Endodermal cell (in vitro differentiated cells): Measurements from ENCODE around the gene DDX6. TPM values are rescaled to one million over a fixed set of nuclear protein-coding genes. Genes with fewer than 3 reads are reported as not detected.
"Not testable (repeated sequence)": the region's sequence is repeated elsewhere in the genome, so short reads cannot be mapped to it uniquely, and the experiment has no call there.

ENCODE experiments used
- DNase-seq: peaks from one replicate; pipeline ENCODE4 v3.0.0-alpha.2; 2017
- H3K27ac ChIP-seq: 2 replicates; pipeline ENCODE4 v1.5.1; 2013; ENCODE audit warnings: mild to moderate bottlenecking, low read depth, low read length, moderate library complexity
- H3K27me3 ChIP-seq: 2 replicates; pipeline ENCODE4 v1.6.1; 2013; ENCODE audit warnings: mild to moderate bottlenecking, low read length, moderate library complexity; ENCODE audit not compliant: insufficient read depth, control insufficient read depth, poor library complexity, severe bottlenecking
- H3K36me3 ChIP-seq: 2 replicates; pipeline ENCODE4 v1.7.0; 2013; ENCODE audit warnings: mild to moderate bottlenecking, low read length, moderate library complexity; ENCODE audit not compliant: control insufficient read depth, insufficient read depth
- H3K4me1 ChIP-seq: one replicate; pipeline ENCODE4 v1.7.0; 2013; ENCODE audit warnings: low read length; ENCODE audit not compliant: control insufficient read depth, insufficient read depth
- H3K4me3 ChIP-seq: 2 replicates; pipeline ENCODE4 v1.5.1; 2013; ENCODE audit warnings: mild to moderate bottlenecking, low read length, moderate library complexity
- H3K9ac ChIP-seq: 2 replicates; pipeline ENCODE4 v1.6.1; 2013; ENCODE audit warnings: mild to moderate bottlenecking, low read length, moderate library complexity; ENCODE audit not compliant: poor library complexity, severe bottlenecking; ENCODE audit errors: extremely low read depth
- H3K9me3 ChIP-seq: 2 replicates; pipeline ENCODE4 v1.6.1; 2013; ENCODE audit warnings: mild to moderate bottlenecking, low read length, moderate library complexity; ENCODE audit not compliant: control insufficient read depth
- H3K27ac Mint-ChIP-seq: 2 replicates; pipeline ENCODE4 v1.8.0; 2020; ENCODE audit warnings: mixed read lengths
- H3K27me3 Mint-ChIP-seq: 2 replicates; pipeline ENCODE4 v1.8.0; 2021; ENCODE audit warnings: mild to moderate bottlenecking, mixed read lengths; ENCODE audit not compliant: insufficient read depth
- H3K36me3 Mint-ChIP-seq: 2 replicates; pipeline ENCODE4 v1.8.0; 2020; ENCODE audit warnings: low read depth, mixed read lengths
- H3K4me1 Mint-ChIP-seq: 2 replicates; pipeline ENCODE4 v1.8.0; 2020; ENCODE audit warnings: mixed read lengths
- H3K4me3 Mint-ChIP-seq: 2 replicates; pipeline ENCODE4 v1.8.0; 2020; ENCODE audit warnings: mild to moderate bottlenecking, moderate library complexity, mixed read lengths
- H3K9me3 Mint-ChIP-seq: 2 replicates; pipeline ENCODE4 v1.8.0; 2020; ENCODE audit warnings: mild to moderate bottlenecking, mixed read lengths
- CTCF ChIP-seq: fragments of 200-600 bp; sonication (generic); conservative IDR thresholded peaks from 2 replicates; pipeline ENCODE4 v1.5.0; 2021; ENCODE audit warnings: antibody characterized with exemption, mild to moderate bottlenecking
- WGBS, 2 experiments: methylation state at CpG; one replicate each; pipeline versions ENCODE4 v1.1.5 to v1.1.7; 2013; ENCODE audit warnings: missing lambda C conversion rate in 2 of 2, mixed read lengths in 1 of 2; ENCODE audit not compliant: insufficient coverage in 1 of 2, insufficient read length in 1 of 2; 5-methylcytosine and 5-hydroxymethylcytosine counted together
- total RNA-seq, 2 donors: library from RNA; stranded (reverse); fragmentation: NEBNext Ultra II Directional in 1 of 2; extraction: Animal tissue kit (Norgen Biotek cat#: 25700) in 1 of 2; gene quantifications; 2 replicates in 1 of 2; 3 replicates in 1 of 2; pipeline ENCODE4 v1.2.1, GENCODE V29; 2021

The DDX6 gene
- total RNA-seq, 2 donors from 2014 or later, result 103 to 133 TPM

- TF ChIP-seq CTCF, result no peak
- no peak overlapping the region for H3K27ac Mint-ChIP-seq
These were observed 29.7 kb upstream of the DDX6 start for GRCh38 chr11:118820412-118821357.

GRCh38 chr11:118820025-118820379 lies 29.0 kb upstream of the DDX6 start:
- 91 to 94% methylated on average over 4 to 7 of the region's 7 CpGs for WGBS, 2 experiments
- not testable (repeated sequence) for H3K27me3 Mint-ChIP-seq, H3K9me3 ChIP-seq, H3K4me1 ChIP-seq, H3K9ac ChIP-seq, H3K36me3 ChIP-seq, H3K9me3 Mint-ChIP-seq, H3K27me3 ChIP-seq, H3K36me3 Mint-ChIP-seq, DNase-seq, H3K4me3 ChIP-seq, H3K4me1 Mint-ChIP-seq, H3K27ac Mint-ChIP-seq, H3K4me3 Mint-ChIP-seq, H3K27ac ChIP-seq

More at GRCh38 chr11:118820412-118821357, 29.7 kb upstream of the DDX6 start:
- Histone ChIP-seq H3K4me1 (no peaks in the 10 kb centered on the region), H3K27me3 (no peaks in the 10 kb centered on the region), H3K9ac (no peak overlapping the region), H3K36me3 (no peaks in the 10 kb centered on the region), H3K9me3 (no peaks in the 10 kb centered on the region), H3K4me3 (no peak overlapping the region), H3K27ac (no peak overlapping the region)
- Mint-ChIP-seq H3K9me3 (no peaks in the 10 kb centered on the region), H3K4me1 (no peaks in the 10 kb centered on the region), H3K36me3 (no peaks in the 10 kb centered on the region), H3K4me3 (no peak overlapping the region), H3K27me3 (no peaks in the 10 kb centered on the region)
- WGBS, 2 experiments, result 85 to 87% methylated on average over 6 to 14 of the region's 14 CpGs
- DNase-seq, result peak; percentile 52

- Histone ChIP-seq H3K27ac (no peak overlapping the region), H3K4me3 (no peak overlapping the region), H3K9me3 (no peaks in the 10 kb centered on the region), H3K9ac (no peak overlapping the region), H3K36me3 (no peaks in the 10 kb centered on the region), H3K4me1 (no peaks in the 10 kb centered on the region), H3K27me3 (no peaks in the 10 kb centered on the region)
- H3K9me3 Mint-ChIP-seq, result no peaks in the 10 kb centered on the region
- no peaks in the 10 kb centered on the region for H3K27me3 Mint-ChIP-seq
- no peak for TF ChIP-seq CTCF
- 96 to 100% methylated on average over 3 to 7 of the region's 7 CpGs for WGBS, 2 experiments
- H3K4me1 Mint-ChIP-seq, result no peaks in the 10 kb centered on the region
- no peak overlapping the region for H3K4me3 Mint-ChIP-seq
- H3K27ac Mint-ChIP-seq, result no peak overlapping the region
- DNase-seq, result no peak
- H3K36me3 Mint-ChIP-seq, result no peaks in the 10 kb centered on the region
These were observed 28.5 kb upstream of the DDX6 start for GRCh38 chr11:118819334-118820024.
